NB4 (cell line): ENCODE results near the gene ZFP3.

Experiments used
- DNase-seq: peaks from one replicate; pipeline ENCODE4 v3.0.0; 2010; ENCODE audit warnings: low read depth
- H3K4me3 ChIP-seq: one replicate; pipeline ENCODE4 v1.5.1; 2011; ENCODE audit warnings: mild to moderate bottlenecking, low read depth, low read length, moderate library complexity
- CTCF ChIP-seq: IDR thresholded peaks from one replicate; pipeline ENCODE4 v1.5.1; 2012; ENCODE audit warnings: low read depth, low read length
- MYC ChIP-seq: IDR thresholded peaks from 2 replicates; pipeline ENCODE4 v1.6.1; 2011; ENCODE audit warnings: low read depth, low read length
- POLR2A ChIP-seq: IDR thresholded peaks from 2 replicates; pipeline ENCODE4 v1.6.1; 2011; ENCODE audit warnings: mild to moderate bottlenecking; ENCODE audit not compliant: insufficient read length; ENCODE audit errors: extremely low read depth
- TF ChIP-seq, protein P1 (sequence below): IDR thresholded peaks from 2 replicates; pipeline ENCODE4 v1.6.1; 2011; ENCODE audit warnings: low read depth, low read length

The ZFP3 gene

DNA sequence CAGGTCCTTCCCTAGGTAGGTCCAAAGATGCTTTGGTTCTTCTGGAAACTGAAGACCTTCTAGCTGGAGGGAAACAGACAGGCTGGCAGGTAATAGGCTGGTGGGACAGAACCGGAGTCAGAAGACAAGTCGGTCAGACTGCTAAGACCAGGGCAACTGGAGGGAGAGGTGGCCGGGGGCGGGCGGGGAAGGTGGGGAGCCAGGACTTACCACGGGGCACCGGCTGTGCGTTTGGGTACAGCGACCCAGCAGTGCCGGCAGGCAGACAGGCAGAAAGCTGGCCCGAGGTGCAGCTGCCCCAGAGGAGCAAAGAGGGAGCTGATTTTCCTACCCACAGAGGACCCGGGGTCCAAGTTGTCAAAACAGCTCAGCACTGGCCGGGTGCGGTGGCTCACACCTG, 43.6 kb upstream of the ZFP3 start:
- no peak overlapping the region for H3K4me3 ChIP-seq
- DNase-seq = no peak
- TF ChIP-seq POLR2A (no peak), CTCF (no peak), MYC (no peak)
- TF ChIP-seq, protein P1, sequence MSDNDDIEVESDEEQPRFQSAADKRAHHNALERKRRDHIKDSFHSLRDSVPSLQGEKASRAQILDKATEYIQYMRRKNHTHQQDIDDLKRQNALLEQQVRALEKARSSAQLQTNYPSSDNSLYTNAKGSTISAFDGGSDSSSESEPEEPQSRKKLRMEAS = no peak

- TF ChIP-seq MYC = no peak
- no peak for TF ChIP-seq CTCF
- TF ChIP-seq POLR2A = no peak
- TF ChIP-seq, protein P1 = no peak
- DNase-seq = no peak
- H3K4me3 ChIP-seq = no peak within 1 kb of the TSS
Observed at GRCh38 chr17:5035315-5035714, 43.0 kb upstream of the ZFP3 start, which contains the start of gene SLC52A1. Gene SLC52A1 (minus strand): TSS chr17:5035426. CDS start chr17:5034606, 820 bp downstream.

GRCh38 chr17:5042157-5043022, 35.9 kb upstream of the ZFP3 start:
- TF ChIP-seq, protein P1 = no peak
- no peak for TF ChIP-seq MYC
- TF ChIP-seq POLR2A = no peak
- TF ChIP-seq CTCF = no peak
- no peak for DNase-seq
- no peak overlapping the region for H3K4me3 ChIP-seq

- no peak overlapping the region for H3K4me3 ChIP-seq
- TF ChIP-seq CTCF (no peak), POLR2A (no peak), MYC (no peak)
- TF ChIP-seq, protein P1 = no peak
- no peak for DNase-seq
Observed at GRCh38 chr17:5043524-5043923, 34.7 kb upstream of the ZFP3 start.

DNA sequence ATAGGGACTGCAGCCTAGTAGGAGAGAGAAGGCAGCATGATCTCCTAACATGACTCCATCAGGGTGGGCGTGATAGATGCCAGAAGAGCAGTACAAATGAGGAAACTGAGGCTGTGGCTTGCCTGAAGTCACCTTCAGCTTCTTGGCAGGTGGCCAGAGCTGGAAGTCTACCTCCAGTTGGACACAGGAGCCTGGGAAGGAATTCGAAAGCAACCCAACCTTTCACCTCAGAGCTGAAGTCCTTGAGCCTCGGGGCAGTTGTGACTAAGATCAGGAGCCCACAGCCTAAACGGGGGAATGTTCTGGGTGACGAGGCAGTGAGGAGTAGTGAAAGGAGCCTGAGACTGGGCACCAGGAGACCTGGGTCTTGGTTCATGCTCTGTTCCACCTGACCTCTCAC, 33.6 kb upstream of the ZFP3 start:
- H3K4me3 ChIP-seq = no peak overlapping the region
- TF ChIP-seq POLR2A (no peak), MYC (no peak), CTCF (no peak)
- TF ChIP-seq, protein P1 = no peak
- no peak for DNase-seq

- DNase-seq = no peak
- TF ChIP-seq CTCF (no peak), POLR2A (no peak), MYC (no peak)
- TF ChIP-seq, protein P1 = no peak
- H3K4me3 ChIP-seq = no peak overlapping the region
Observed at GRCh38 chr17:5045496-5045895, 32.8 kb upstream of the ZFP3 start.
